ENCODE results near the gene AP5S1. TPM values are rescaled to one million over a fixed set of nuclear protein-coding genes. Genes with fewer than 3 reads are reported as not detected.
A peak's percentile ranks its signal among the peaks of the same experiment; 100 is the strongest.

Gene AP5S1
- total and polyA plus RNA-seq, 2 of the 13 experiments (the other 11 are each of a cell fraction or from before 2014, with no cell fraction given), result 7.9 to 23.2 TPM

- TF ChIP-seq ZBED4 (CRISPR knock-in tag; IDR thresholded peaks at IDR 0.05; ENCODE audit: borderline replicate concordance), result no peak
- TF ChIP-seq TCF7L2 (IDR thresholded peaks at IDR 0.05; ENCODE audit: low read depth, low read length), result no peak
- peak; percentile 48; the same call in 1 of the 2 replicates for TF ChIP-seq PAXIP1 (CRISPR knock-in tag; conservative IDR thresholded peaks at IDR 0.05)
- no peak for TF ChIP-seq MIER2 (CRISPR knock-in tag; IDR thresholded peaks at IDR 0.05)
- TF ChIP-seq ZGPAT (CRISPR knock-in tag; IDR thresholded peaks at IDR 0.05), result peak; percentile 75
- no peak for TF ChIP-seq DDIT3 (CRISPR knock-in tag; IDR thresholded peaks at IDR 0.05)
- peak; percentile 51; the same call in 1 of the 2 replicates for TF ChIP-seq ZNF790 (CRISPR knock-in tag; IDR thresholded peaks at IDR 0.05; ENCODE audit: borderline replicate concordance)
- no peak for TF ChIP-seq U2AF2 (IDR thresholded peaks at IDR 0.05; ENCODE audit: low read depth, low read length)
- peak; percentile 85 for TF ChIP-seq ZFX (CRISPR knock-in tag; IDR thresholded peaks at IDR 0.05; ENCODE audit: low read depth)
- TF ChIP-seq ZFP90 (CRISPR knock-in tag; IDR thresholded peaks at IDR 0.05; ENCODE audit: borderline replicate concordance), result peak; percentile 60; the same call in 1 of the 2 replicates
- 0 out of 2 replicates have a peak, but pooled peaks have one; percentile 32 for TF ChIP-seq ZBTB3 (CRISPR knock-in tag; IDR thresholded peaks at IDR 0.05; ENCODE audit: borderline replicate concordance, low read depth)
- peak; percentile 85; the same call in 1 of the 2 replicates for TF ChIP-seq ZNF670 (CRISPR knock-in tag; IDR thresholded peaks at IDR 0.05; ENCODE audit: borderline replicate concordance)
- 0 out of 2 replicates have a peak, but pooled peaks have one; percentile 30 for TF ChIP-seq ZSCAN20 (CRISPR knock-in tag; IDR thresholded peaks at IDR 0.05; ENCODE audit: borderline replicate concordance)
- no peak for TF ChIP-seq XBP1 (CRISPR knock-in tag; IDR thresholded peaks at IDR 0.05)
- TF ChIP-seq MNT (IDR thresholded peaks at IDR 0.05), result no peak
- no peak for TF ChIP-seq ZNF382 (CRISPR knock-in tag; IDR thresholded peaks at IDR 0.05; ENCODE audit: borderline replicate concordance)
Observed at GRCh38 chr20:3795511-3796468, 24.6 kb upstream of the AP5S1 start, which contains the start of gene CDC25B (continued).

Measured in HepG2 (cell line).